GM19397 (cell line): ENCODE data around the gene METTL6.
"Not testable (repeated sequence)": the region's sequence is repeated elsewhere in the genome, so short reads cannot be mapped to it uniquely, and the experiment has no call there.

Source experiments
- ATAC-seq: cut with Tn5 transposase; IDR thresholded peaks from one replicate; pipeline ENCODE4 v1.9.1; 2021; ENCODE audit warnings: mild to moderate bottlenecking, moderate library complexity; ENCODE audit not compliant: unreplicated experiment

METTL6 gene

DNA sequence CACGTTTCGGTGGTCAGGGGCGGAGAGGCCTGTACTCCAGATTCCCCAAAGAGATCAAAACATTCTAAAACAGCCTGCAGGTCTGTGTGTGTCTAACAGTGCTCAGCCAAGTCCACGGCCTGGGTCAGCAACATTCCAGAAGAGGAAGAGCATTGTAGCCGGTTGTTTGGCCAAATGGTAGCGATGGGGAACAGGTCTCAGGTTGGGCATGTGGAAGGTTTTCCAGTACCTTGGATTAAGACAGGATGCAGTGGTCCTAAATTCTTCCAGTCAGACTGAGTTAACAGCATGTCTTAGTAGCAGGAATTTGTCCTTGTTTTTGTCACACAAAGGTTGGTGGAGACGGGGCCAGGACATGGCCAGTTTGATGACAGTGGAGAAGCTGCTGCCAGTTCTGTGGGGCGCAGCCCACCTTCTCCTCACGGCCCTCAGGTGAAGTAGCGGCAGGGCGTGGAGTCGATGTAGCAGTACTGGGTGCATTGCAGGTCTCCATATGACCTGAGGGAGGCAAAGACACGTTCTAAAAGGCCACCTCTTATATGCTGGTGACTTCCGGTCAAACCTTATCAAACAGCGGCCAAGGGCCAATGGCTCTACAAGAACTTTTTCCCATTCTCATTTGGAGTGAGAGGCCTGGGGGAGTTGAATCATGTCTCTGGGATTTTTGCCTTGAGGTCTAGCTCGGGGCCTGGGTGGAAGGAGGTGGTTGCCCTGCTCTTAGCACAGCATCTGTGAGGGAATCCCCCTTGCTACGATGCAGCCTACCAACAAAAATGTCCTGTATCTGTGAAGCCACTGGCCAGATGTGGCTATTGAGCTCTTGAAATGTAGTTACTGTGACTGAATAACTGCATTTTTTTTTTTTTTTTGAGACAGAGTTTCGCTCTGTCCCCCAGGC, 24.1 kb upstream of the METTL6 start:
- no peak for ATAC-seq

DNA sequence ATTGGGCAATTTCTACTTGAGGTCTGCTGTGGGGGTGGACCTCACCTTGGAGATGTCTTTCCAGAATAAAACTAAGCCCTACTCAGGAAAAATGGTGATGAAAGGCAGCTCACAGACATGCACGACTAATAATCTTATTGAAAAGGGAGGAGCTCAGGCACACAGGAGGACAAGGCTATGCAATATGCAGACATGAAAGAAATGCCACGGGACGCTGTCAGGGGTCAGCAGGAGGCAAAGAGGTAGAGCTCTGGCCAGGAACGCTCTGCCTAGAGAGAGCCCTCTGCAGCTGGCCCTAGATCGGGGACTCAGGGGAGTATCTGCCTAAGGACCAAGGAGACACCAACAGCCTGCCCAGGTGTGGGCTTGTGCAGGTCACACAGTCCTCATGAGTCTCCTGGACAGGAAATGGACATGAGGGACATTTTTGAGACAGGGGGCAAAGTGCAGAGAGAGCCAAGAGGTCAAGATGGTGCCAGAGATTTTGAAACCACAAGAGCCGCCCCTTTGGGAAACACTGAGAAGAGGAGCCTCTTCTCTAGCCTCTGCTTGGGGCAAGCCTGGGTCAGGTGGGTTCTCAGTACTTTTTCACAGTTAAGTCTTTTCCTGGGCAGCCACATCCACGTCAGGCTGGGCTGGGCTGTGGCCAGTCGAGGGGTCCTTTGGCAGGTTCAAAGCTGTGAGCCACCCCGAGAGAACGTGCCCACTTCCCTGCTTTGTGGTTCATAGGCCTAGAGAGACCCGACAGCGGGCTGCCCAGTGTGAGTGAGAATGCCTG, 23.3 kb upstream of the METTL6 start:
- ATAC-seq = no peak

DNA sequence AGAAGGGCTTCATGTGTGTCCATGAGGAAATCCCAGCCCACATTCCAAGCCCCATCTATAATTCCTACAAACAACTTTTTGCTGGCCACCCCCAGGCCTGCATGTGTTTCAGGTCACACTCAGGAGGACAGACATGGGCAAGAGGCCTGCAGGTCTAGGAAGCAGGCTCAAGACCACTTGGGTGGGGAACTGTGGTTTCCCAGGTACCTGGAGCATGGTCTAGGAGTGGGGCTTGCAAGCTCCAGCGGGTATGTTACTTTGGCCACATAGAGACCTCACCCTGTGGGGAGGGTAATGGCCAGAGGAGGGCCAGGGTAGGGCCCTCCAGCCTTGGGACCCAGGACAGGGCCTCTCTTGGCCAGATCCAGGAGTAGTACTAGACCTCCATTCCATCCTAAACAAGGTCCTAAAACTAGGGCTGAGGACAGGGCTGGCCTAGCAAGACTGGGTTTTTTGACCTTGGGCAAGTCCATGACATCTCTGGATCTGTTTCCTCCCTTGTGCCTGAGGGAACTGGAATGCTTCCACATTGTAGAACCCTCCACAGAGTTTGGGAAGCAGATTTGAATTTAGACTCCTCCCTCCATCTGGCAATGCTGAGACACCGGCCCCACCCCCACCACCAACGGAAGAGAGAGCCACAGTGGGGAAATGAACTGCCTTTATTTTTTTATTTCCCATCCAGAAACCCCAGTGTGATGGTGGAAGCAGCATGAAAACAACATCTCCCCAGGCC, 22.3 kb upstream of the METTL6 start:
- no peak for ATAC-seq

DNA sequence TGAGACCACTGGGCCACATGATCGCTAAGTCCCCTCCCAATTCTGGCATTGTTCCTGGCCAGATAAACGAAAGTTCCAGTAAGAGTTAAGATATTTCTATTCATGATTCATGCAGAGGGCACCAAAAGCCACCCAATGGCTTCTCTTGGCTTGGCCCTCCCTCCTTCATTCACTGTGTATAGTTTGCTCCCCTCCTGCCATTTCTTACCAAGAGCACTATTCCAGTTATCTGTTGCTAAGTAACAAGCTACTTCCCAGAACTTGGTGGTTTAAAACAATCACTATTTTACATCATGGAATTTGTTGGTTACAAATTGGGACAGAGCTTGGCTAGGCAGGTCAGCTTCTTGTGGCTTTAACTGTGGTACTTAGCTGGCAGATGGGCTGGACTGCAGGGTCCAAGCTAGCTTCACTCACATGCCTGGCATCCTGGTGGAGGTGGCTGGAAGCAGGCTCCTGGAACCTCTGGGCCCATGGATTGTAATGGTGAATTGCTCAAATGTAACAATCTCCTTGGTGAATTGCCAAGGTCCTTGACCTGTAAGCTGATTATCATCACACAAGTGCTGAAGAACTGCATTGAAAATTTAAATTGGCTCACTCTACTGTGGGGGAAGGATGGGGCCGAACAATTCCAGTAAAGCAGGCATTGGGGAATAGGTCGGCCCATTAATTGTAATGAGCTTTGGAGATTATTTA, 16.6 kb upstream of the METTL6 start:
- ATAC-seq = no peak

DNA sequence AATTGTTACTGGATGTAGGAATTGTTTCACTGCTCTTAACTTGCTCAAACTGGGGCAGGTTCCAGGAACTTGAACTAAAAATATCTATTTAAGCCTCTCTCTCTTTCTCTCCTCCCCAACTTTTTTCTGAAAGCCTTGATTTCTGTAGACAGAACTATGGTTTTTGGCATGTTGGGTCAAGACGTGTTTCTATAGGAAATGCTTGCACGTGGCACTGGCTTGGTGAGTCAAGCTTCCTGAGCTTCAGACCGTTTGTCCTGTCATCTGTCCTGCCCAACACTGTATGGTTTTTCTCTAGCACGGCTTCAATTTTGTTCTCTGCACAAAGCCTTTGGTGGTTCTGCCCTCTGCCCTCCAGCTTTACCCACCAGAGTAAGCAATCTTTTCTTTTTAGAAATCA, 13.5 kb upstream of the METTL6 start:
- no peak for ATAC-seq

DNA sequence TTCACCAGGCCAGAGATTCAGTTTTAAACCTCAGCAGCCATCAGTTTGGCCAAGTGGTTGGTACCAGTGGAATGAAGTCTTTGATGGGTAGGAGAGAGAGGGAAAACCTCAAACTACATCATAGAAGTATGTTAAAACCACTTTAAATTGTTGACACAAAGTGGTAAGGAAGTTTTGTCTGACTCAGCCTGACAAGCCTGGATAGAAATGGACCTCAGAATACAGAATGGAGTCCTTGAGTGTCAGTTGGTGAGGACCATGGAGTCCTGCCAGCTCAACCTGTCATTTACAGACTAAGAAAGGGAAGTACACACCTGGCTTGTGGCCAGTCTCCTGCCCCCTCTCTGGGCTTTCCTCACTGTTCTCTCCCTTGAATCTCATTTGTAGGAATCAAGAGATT, 12.1 kb upstream of the METTL6 start:
- ATAC-seq = no peak

DNA sequence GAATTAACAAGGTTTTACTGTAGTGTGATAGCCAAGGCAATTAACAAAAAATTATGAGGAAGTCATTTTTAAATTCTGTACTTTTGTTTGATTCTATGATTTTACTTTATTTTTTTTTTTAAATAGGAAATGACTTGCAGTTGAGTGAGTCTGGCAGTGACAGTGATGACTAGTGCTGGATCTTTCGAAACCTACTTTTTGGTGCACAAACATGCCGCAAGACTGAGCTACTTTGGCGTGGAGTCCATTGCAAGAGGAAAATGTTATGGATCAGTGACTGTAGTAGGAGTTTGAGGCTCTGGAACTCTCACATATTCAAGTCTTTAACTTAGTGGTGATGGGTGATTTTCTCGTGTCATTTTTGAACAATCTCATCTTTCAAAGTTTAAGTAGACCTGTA, 11.6 kb upstream of the METTL6 start:
- no peak for ATAC-seq

DNA sequence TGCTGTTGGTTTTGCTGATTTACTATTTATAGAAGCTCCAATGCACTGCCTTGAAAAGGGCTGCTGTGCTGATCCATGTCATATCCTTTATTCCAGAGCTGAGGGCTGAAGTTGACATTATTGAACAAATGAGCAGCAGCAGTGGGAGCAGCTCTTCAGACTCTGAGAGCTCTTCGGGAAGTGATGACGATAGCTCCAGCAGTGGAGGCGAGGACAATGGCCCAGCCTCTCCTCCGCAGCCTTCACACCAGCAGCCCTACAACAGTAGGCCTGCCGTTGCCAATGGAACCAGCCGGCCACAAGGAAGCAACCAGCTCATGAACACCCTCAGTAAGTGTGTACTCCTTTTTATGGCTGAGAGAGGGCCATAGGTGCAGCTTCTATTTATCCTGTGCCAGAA, 8.9 kb upstream of the METTL6 start:
- no peak for ATAC-seq

DNA sequence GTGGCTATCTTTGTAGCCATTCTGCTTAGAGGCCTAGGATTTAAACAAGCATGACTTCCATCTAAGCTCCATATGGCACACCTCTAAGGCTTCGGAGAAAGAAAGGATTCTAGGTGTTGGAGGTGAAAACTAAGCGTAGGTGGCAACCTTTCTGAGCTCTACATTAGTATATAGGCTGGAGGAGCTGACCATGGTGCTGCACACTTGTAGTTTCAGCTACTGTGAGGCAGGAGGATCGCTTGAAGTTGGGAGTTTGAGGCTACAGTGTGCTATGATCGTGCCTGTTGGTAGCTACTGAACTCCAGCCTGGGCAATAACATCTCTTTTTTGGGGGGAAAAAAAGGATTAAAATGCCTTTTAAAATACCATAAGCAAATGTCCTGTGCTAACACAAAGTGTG, 7.4 kb upstream of the METTL6 start:
- no peak for ATAC-seq

DNA sequence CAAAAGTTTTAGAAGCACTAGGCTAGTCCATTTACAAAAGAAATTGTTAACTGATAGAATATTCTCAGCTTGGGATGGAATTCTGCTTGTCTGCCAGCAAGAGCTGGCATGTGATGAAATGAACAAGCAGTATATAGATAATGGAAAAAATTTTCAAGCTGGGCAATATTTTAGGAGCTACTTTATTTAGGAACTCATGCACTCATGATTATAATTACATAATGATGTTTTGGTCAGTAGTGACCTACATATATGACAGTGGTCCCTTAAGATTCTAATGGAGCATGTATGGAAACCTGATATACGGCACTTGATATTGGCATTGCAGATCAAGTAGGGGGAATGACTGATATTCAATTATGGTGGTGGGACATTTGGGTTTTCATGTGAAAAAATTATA, 6.2 kb upstream of the METTL6 start:
- ATAC-seq = no peak

DNA sequence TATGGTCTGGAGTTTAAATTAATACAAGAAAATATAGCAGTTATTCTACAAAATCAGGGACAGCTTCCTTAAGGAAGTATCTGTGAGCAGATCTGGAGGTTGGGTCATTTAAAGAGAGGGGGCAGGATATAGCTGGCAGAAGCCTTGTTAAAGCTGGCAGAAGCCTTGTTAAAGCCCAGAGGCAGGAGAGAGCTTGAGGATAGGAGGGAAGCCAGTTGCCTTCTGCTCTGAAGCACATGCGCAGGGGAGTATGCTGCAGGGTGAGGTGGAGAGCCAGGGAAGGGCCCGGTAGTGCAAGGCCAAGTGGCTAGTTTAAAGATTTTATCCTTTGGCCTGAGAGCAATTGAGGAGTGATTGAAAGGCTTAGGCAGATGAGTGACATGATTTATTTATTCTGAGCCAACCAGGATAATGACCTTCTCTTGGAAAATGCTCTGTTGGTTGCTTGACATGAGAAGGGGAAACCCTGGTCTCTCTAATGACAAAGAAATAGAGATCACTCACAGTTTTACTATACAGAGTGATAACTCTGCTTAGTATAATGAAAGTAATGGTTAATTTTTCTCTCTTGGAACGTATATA, 4.0 kb upstream of the METTL6 start:
- no peak for ATAC-seq

DNA sequence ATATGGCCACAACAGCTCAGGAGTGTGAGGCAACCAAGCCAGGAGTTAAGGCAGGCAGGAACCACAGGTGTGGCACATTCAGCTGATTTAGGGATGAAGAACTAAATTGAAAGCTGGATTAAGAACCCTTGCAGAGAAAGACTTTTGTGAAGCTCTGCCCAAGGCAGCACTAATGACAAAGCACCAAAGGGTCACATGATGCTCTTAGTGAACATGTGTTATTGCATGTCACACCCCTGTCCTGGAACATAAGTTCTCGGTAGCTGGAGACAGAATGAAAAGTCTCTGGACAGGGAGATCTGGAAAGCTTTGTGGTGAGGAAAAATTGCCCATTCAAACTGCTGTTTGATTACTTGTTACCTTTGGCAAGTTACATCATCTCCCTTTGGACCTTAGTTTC, 3.3 kb upstream of the METTL6 start:
- no peak for ATAC-seq

DNA sequence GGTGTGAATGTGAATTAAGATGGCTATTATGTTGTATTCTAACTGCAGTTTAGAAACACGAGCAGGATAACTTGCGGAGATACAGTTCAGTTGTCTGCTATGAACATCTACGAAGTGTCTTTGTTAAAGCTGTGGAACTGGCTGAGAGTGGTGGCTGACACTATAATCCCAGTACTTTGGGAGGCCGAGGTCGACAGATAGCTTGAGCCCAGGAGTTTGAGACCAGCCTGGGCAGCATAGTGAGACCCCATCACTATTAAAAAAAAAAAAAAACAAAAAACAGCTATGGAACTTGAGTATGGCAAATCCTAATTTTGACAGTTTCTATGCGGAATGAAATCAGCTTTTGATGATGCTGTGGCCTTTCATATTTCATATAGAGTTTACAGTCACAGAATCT, 1.7 kb upstream of the METTL6 start:
- ATAC-seq = no peak

DNA sequence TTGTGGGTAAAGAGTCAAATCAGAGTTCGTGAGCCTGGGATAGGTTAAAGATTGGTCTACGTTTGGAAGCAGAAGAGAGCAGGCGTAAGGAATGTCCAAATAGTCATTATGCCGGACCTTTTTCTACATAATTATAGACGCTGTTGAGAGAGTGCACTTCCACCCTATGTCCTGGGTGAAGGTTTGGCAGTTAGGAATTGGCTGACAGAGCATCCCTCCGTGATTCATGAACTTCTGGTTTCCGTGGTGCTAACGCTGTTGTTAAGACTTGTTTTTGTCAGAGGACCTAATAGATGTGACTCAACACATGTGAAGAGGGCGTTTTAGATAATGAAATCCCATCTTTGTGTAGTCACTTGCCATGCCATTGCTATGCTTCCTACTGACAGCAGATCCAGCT, 1.2 kb upstream of the METTL6 start:
- no peak for ATAC-seq

DNA sequence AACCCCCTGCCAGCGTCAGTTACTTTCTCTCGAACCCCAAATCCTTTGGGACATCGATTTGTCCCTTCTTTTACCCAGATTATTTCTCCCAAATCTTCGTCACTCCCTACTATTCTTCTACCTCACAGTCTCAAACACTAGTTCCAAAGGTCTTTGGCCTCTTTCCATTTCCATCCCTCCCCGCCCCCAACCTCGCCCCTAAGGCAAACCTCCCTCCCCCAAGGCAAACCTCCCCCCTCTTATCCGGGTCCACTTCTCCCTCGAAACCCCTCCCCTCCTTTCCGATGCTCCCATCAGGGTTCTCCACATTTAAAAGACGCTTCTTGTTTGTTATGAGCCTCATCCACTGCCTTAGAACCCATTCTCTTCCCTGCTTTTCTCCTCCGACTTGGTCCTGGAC, 637 bp upstream of the METTL6 start:
- ATAC-seq = no peak

DNA sequence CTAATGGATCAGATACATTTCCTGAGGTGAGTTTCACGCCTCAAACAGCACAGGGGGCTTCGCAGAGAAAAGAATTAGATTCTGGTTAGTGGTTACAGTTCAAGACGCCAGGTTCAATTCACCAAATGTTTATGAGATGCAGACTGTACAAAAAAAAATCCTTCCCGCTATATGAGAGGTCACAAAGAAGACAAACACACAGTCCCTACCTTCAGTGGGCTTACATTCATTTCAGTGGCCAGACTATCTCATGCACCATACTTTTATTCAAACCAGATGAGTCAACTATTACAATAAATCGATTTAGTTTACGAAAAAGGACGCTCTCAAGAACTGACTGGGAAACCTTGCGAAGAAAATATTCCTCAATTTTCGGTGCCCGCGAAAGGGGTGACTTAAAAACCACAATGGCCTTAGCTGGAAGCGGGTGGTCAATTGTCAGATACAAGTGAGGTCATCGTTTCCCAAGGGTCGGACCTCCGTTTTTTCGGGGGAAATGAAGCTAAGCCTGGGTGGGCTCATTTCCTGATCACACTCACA, 695 bp downstream of the METTL6 start:
- no peak for ATAC-seq

DNA sequence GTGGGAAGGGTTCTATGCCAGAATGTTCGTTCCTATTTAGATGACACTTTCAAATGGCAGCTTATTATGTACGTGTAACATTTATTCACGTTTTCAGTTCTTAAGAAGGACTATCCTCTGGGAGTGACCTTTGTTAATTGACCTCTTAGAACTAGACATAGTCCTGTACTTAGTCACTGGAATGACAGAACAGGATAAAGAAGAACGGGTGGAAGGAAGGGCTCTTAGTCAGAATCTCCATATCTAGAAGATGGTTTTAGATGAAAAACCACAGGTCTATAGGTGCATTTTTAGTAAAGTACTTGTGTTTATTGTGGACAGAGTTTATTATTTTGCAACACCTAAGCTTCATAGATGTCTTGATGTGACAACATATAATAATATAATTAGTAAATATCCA, 6.5 kb downstream of the METTL6 start:
- ATAC-seq = no peak

DNA sequence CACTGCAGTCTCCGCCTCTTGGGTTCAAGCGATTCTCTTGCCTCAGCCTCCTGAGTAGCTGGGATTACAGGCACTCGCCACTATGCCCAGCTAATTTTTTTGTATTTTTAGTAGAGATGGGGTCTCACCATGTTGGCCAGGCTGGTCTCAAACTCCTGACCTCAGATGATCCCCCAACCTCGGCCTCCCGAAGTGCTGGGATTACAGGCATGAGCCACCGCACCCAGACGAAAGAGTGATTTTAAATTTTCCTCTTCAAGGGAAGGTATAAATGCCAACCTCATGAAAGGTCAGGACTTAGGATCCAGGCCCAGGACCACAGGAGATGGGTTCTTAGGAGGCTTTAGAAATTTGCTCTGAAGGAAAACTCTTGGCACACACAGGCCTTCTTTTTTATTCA, 16.4 kb downstream of the METTL6 start:
- ATAC-seq = not testable (repeated sequence)

DNA sequence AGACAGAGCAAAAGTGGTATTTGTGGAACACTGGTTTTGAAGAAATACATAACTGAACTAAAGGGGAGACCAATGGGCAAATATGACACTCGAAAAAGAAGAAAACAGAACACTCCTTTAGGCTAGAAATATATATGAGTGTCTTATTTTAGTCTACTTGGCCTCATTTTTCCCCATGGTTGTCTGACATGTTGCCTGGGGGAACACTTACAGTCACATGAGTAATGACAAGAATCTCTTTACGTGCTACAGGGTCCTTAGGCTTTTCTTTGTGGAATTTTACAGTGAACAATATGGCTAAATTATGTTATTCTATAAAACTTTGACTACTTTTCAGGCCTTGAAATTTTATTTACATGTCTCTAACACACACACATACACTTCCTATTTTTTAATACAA, 17.6 kb downstream of the METTL6 start:
- no peak for ATAC-seq

DNA sequence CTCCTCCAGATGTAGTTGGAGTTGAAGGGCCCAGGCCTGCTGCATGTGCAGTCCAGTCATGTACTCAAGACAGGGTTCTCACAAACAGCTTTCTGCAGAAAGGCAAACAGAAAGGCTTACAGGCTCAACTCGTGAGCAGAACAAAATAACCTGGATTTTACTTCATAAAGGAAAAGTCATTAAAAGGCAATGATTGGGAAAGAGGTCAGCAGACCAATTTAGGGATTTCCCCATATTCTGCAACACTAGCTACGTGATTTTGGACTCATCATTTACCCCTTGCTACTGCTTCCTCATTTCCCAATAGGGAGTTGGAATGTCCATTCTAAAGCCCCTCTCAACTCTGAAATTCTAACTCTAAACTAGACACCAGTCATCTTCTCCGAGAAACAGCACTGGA, 18.1 kb downstream of the METTL6 start:
- no peak for ATAC-seq
